Loucy (cell line): ENCODE measurements around the gene BPIFB3.

Source experiments
- H2AFZ ChIP-seq: fragments of 200-600 bp; sonication (generic); 2 replicates; pipeline ENCODE4 v1.6.0; 2016; ENCODE audit warnings: antibody characterized with exemption, mild to moderate bottlenecking, low read length, moderate library complexity
- H3F3A ChIP-seq: fragments of 200-600 bp; 2 replicates; pipeline ENCODE4 v1.6.0; 2016; ENCODE audit warnings: antibody characterized with exemption, low read depth, mild to moderate bottlenecking
- H3K27me3 ChIP-seq: fragments of 200-600 bp; sonication (generic); 2 replicates; pipeline ENCODE4 v1.6.1; 2014; ENCODE audit warnings: low read length, mild to moderate bottlenecking; ENCODE audit not compliant: insufficient read depth, poor library complexity, severe bottlenecking
- H3K36me3 ChIP-seq: fragments of 200-600 bp; sonication (generic); 2 replicates; pipeline ENCODE4 v1.6.1; 2016; ENCODE audit warnings: low read length; ENCODE audit not compliant: insufficient read depth
- H3K4me1 ChIP-seq: fragments of 200-600 bp; sonication (generic); 2 replicates; pipeline ENCODE4 v1.5.1; 2014; ENCODE audit warnings: low read length, mild to moderate bottlenecking; ENCODE audit not compliant: insufficient read depth, poor library complexity, severe bottlenecking
- H3K4me2 ChIP-seq: fragments of 200-600 bp; sonication (generic); 2 replicates; pipeline ENCODE4 v1.6.0; 2014; ENCODE audit warnings: antibody characterized with exemption, low read length, low read depth, mild to moderate bottlenecking; ENCODE audit not compliant: poor library complexity, severe bottlenecking
- H3K4me3 ChIP-seq: fragments of 200-600 bp; sonication (generic); 2 replicates; pipeline ENCODE4 v1.5.1; 2014; ENCODE audit warnings: low read length, mild to moderate bottlenecking, mixed read lengths; ENCODE audit not compliant: poor library complexity, severe bottlenecking
- H3K79me2 ChIP-seq: fragments of 200-600 bp; sonication (generic); 2 replicates; pipeline ENCODE4 v1.6.1; 2014; ENCODE audit warnings: low read length; ENCODE audit not compliant: insufficient read depth
- H3K9ac ChIP-seq: fragments of 200-600 bp; sonication (generic); 2 replicates; pipeline ENCODE4 v1.6.0; 2014; ENCODE audit warnings: mild to moderate bottlenecking, low read depth, low read length, moderate library complexity; ENCODE audit not compliant: poor library complexity, severe bottlenecking
- H3K9me2 ChIP-seq: fragments of 200-600 bp; sonication (generic); replicated peaks from 2 replicates; pipeline ENCODE4 v1.6.1; 2016; ENCODE audit warnings: low read depth, low read length, mixed read lengths
- H3K9me3 ChIP-seq: fragments of 200-600 bp; sonication (generic); 2 replicates; pipeline ENCODE4 v1.6.1; 2014; ENCODE audit warnings: mild to moderate bottlenecking, antibody characterized with exemption, low read length, low read depth; ENCODE audit not compliant: insufficient read depth
- H4K20me1 ChIP-seq: fragments of 200-600 bp; sonication (generic); 2 replicates; pipeline ENCODE4 v1.6.0; 2014; ENCODE audit warnings: antibody characterized with exemption, low read length, mild to moderate bottlenecking; ENCODE audit not compliant: insufficient read depth, poor library complexity, severe bottlenecking
- EZH2phosphoT487 ChIP-seq: fragments of 200-600 bp; IDR thresholded peaks from 2 replicates; pipeline ENCODE4 v1.6.1; 2018; ENCODE audit warnings: antibody characterized with exemption, mild to moderate bottlenecking, moderate library complexity, borderline replicate concordance
- TF ChIP-seq, protein P1 (sequence below): fragments of 200-600 bp; sonication (generic); conservative IDR thresholded peaks from 2 replicates; pipeline ENCODE4 v1.5.1; 2014; ENCODE audit warnings: mild to moderate bottlenecking, antibody characterized with exemption, low read length

The BPIFB3 gene

DNA sequence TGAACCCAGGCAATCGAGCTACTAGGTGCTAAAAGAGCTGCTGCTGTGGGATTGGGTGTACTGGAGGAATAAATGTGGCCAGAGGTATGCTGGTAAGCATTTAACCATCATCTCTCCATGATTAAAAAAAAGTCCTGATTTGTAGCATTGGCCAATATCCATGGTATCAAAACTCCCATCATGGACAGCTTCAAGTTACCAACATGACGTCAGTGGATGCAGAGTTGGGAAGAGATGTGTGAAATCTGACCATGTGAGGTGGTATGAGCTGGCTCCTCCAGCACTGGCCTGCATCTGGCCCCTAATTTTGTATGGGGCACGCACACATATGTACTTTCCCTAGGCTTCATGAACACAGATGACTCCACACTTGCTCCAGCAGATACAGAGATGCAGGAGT, 37.4 kb downstream of the BPIFB3 start:
- no peak overlapping the region for H3K9ac ChIP-seq
- no peaks in the 10 kb centered on the region for H3K36me3 ChIP-seq

GRCh38 chr20:33091693-33092092, 38.0 kb downstream of the BPIFB3 start:
- no peak for TF ChIP-seq EZH2phosphoT487
- TF ChIP-seq, protein P1, sequence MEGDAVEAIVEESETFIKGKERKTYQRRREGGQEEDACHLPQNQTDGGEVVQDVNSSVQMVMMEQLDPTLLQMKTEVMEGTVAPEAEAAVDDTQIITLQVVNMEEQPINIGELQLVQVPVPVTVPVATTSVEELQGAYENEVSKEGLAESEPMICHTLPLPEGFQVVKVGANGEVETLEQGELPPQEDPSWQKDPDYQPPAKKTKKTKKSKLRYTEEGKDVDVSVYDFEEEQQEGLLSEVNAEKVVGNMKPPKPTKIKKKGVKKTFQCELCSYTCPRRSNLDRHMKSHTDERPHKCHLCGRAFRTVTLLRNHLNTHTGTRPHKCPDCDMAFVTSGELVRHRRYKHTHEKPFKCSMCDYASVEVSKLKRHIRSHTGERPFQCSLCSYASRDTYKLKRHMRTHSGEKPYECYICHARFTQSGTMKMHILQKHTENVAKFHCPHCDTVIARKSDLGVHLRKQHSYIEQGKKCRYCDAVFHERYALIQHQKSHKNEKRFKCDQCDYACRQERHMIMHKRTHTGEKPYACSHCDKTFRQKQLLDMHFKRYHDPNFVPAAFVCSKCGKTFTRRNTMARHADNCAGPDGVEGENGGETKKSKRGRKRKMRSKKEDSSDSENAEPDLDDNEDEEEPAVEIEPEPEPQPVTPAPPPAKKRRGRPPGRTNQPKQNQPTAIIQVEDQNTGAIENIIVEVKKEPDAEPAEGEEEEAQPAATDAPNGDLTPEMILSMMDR, result no peak
- no peaks in the 10 kb centered on the region for H3K36me3 ChIP-seq
- H3K4me3 ChIP-seq, result no peak overlapping the region
- no peaks in the 10 kb centered on the region for H3K27me3 ChIP-seq
- H3K9ac ChIP-seq, result no peak overlapping the region
- H3K79me2 ChIP-seq, result no peaks in the 10 kb centered on the region
- no peaks in the 10 kb centered on the region for H3F3A ChIP-seq
- H3K4me1 ChIP-seq, result no peaks in the 10 kb centered on the region
- H3K4me2 ChIP-seq, result no peak overlapping the region
- no peaks in the 10 kb centered on the region for H4K20me1 ChIP-seq
- H2AFZ ChIP-seq, result no peak overlapping the region
- no peaks in the 10 kb centered on the region for H3K9me3 ChIP-seq
- H3K9me2 ChIP-seq, result no peaks in the 10 kb centered on the region

More for the DNA sequence above, 37.4 kb downstream of the BPIFB3 start:
- no peak overlapping the region for H2AFZ ChIP-seq
- H3K79me2 ChIP-seq, result no peaks in the 10 kb centered on the region
- no peaks in the 10 kb centered on the region for H3K9me2 ChIP-seq
- no peak overlapping the region for H3K4me3 ChIP-seq
- no peaks in the 10 kb centered on the region for H3K9me3 ChIP-seq
- no peaks in the 10 kb centered on the region for H3K27me3 ChIP-seq
- H4K20me1 ChIP-seq, result no peaks in the 10 kb centered on the region
- H3K4me2 ChIP-seq, result no peak overlapping the region
- H3F3A ChIP-seq, result no peaks in the 10 kb centered on the region
- TF ChIP-seq, protein P1, result no peak
- TF ChIP-seq EZH2phosphoT487, result no peak
- H3K4me1 ChIP-seq, result no peaks in the 10 kb centered on the region

DNA sequence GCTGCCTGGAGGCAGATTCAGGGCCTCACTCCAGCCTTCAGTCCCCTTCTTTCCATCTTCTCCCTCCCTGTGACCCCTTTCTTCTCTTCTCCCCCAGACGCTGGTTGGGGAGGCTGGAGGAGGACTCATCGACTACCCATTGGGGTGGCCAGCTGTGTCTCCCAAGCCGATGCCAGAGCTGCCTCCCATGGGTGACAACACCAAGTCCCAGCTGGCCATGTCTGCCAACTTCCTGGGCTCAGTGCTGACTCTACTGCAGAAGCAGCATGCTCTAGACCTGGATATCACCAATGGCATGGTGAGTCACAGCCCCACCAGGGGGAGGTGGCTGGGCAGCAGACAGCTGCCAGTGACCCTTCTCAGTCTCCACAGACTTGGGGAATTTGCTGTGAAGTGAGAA, 38.7 kb downstream of the BPIFB3 start:
- H3K9me2 ChIP-seq, result no peaks in the 10 kb centered on the region
- no peaks in the 10 kb centered on the region for H4K20me1 ChIP-seq
- no peaks in the 10 kb centered on the region for H3K9me3 ChIP-seq
- no peaks in the 10 kb centered on the region for H3F3A ChIP-seq
- no peak overlapping the region for H2AFZ ChIP-seq
- H3K4me2 ChIP-seq, result no peak overlapping the region
- H3K4me3 ChIP-seq, result no peak overlapping the region
- H3K9ac ChIP-seq, result no peak overlapping the region
- no peaks in the 10 kb centered on the region for H3K4me1 ChIP-seq
- TF ChIP-seq, protein P1, result no peak
- TF ChIP-seq EZH2phosphoT487, result no peak
- H3K79me2 ChIP-seq, result no peaks in the 10 kb centered on the region
- no peaks in the 10 kb centered on the region for H3K36me3 ChIP-seq
- no peaks in the 10 kb centered on the region for H3K27me3 ChIP-seq
